ENCODE results near the gene ENKD1.

ENKD1 gene

GRCh38 chr16:67641779-67642708, 24.5 kb downstream of the ENKD1 start:
- Histone ChIP-seq H3K4me3 (ENCODE audit: insufficient read depth, low read depth, low read length, poor library complexity, severe bottlenecking) (no peak overlapping the region), H3K27ac (ENCODE audit: insufficient read depth, low read length, poor library complexity, severe bottlenecking) (no peak overlapping the region), H3K4me1 (ENCODE audit: control insufficient read depth, insufficient read depth, low read length, poor library complexity, severe bottlenecking) (peaks cover 16% of the 10 kb centered on the region), H3K9me3 (ENCODE audit: control insufficient read depth, low read length) (no peaks in the 10 kb centered on the region), H3K36me3 (ENCODE audit: control insufficient read depth, insufficient read depth, low read length) (peaks cover 22% of the 10 kb centered on the region), H3K27me3 (replicated peaks; ENCODE audit: control insufficient read depth, insufficient read depth, low read length, poor library complexity, severe bottlenecking) (no peaks in the 10 kb centered on the region)
- no peak for DNase-seq

GRCh38 chr16:67637625-67638024, 28.9 kb downstream of the ENKD1 start:
- peaks cover 38% of the 10 kb centered on the region for H3K36me3 ChIP-seq (ENCODE audit: control insufficient read depth, insufficient read depth, low read length)
- no peaks in the 10 kb centered on the region for H3K4me1 ChIP-seq (ENCODE audit: control insufficient read depth, insufficient read depth, low read length, poor library complexity, severe bottlenecking)
- no peak for DNase-seq
- no peaks in the 10 kb centered on the region for H3K27me3 ChIP-seq (replicated peaks; ENCODE audit: control insufficient read depth, insufficient read depth, low read length, poor library complexity, severe bottlenecking)
- no peaks in the 10 kb centered on the region for H3K9me3 ChIP-seq (ENCODE audit: control insufficient read depth, low read length)
- no peak overlapping the region for H3K27ac ChIP-seq (ENCODE audit: insufficient read depth, low read length, poor library complexity, severe bottlenecking)
- no peak overlapping the region for H3K4me3 ChIP-seq (ENCODE audit: insufficient read depth, low read depth, low read length, poor library complexity, severe bottlenecking)

GRCh38 chr16:67636713-67637112, 29.8 kb downstream of the ENKD1 start:
- DNase-seq: no peak
- Histone ChIP-seq H3K9me3 (ENCODE audit: control insufficient read depth, low read length) (no peaks in the 10 kb centered on the region), H3K4me3 (ENCODE audit: insufficient read depth, low read depth, low read length, poor library complexity, severe bottlenecking) (no peak overlapping the region), H3K36me3 (ENCODE audit: control insufficient read depth, insufficient read depth, low read length) (peaks cover 47% of the 10 kb centered on the region), H3K4me1 (ENCODE audit: control insufficient read depth, insufficient read depth, low read length, poor library complexity, severe bottlenecking) (no peaks in the 10 kb centered on the region), H3K27me3 (replicated peaks; ENCODE audit: control insufficient read depth, insufficient read depth, low read length, poor library complexity, severe bottlenecking) (no peaks in the 10 kb centered on the region), H3K27ac (ENCODE audit: insufficient read depth, low read length, poor library complexity, severe bottlenecking) (no peak overlapping the region)

GRCh38 chr16:67632415-67633172, 34.0 kb downstream of the ENKD1 start:
- Histone ChIP-seq H3K36me3 (ENCODE audit: control insufficient read depth, insufficient read depth, low read length) (peaks cover 66% of the 10 kb centered on the region), H3K4me1 (ENCODE audit: control insufficient read depth, insufficient read depth, low read length, poor library complexity, severe bottlenecking) (no peaks in the 10 kb centered on the region), H3K27me3 (replicated peaks; ENCODE audit: control insufficient read depth, insufficient read depth, low read length, poor library complexity, severe bottlenecking) (no peaks in the 10 kb centered on the region), H3K27ac (ENCODE audit: insufficient read depth, low read length, poor library complexity, severe bottlenecking) (no peak overlapping the region), H3K4me3 (ENCODE audit: insufficient read depth, low read depth, low read length, poor library complexity, severe bottlenecking) (no peak overlapping the region), H3K9me3 (ENCODE audit: control insufficient read depth, low read length) (no peaks in the 10 kb centered on the region)
- no peak for DNase-seq

DNA sequence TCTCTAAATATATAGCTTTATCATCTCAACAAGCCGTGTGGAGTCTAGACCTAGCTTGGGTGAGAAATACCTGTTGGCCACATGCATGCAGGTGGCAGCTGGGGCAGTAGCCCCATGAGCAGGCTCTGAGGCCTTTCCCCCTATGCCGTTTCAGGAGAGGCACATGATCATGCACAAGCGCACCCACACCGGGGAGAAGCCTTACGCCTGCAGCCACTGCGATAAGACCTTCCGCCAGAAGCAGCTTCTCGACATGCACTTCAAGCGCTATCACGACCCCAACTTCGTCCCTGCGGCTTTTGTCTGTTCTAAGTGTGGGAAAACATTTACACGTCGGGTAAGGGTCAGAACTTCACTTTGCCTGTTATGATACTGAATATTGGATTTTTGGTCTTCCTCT, 38.3 kb downstream of the ENKD1 start:
- Histone ChIP-seq H3K27ac (ENCODE audit: insufficient read depth, low read length, poor library complexity, severe bottlenecking) (no peak overlapping the region), H3K27me3 (replicated peaks; ENCODE audit: control insufficient read depth, insufficient read depth, low read length, poor library complexity, severe bottlenecking) (no peaks in the 10 kb centered on the region), H3K36me3 (ENCODE audit: control insufficient read depth, insufficient read depth, low read length) (peaks cover 76% of the 10 kb centered on the region), H3K9me3 (ENCODE audit: control insufficient read depth, low read length) (no peaks in the 10 kb centered on the region), H3K4me3 (ENCODE audit: insufficient read depth, low read depth, low read length, poor library complexity, severe bottlenecking) (no peak overlapping the region), H3K4me1 (ENCODE audit: control insufficient read depth, insufficient read depth, low read length, poor library complexity, severe bottlenecking) (no peaks in the 10 kb centered on the region)
- DNase-seq: no peak

GRCh38 chr16:67613808-67614207, 52.7 kb downstream of the ENKD1 start:
- H3K9me3 ChIP-seq (ENCODE audit: control insufficient read depth, low read length): no peaks in the 10 kb centered on the region
- H3K4me3 ChIP-seq (ENCODE audit: insufficient read depth, low read depth, low read length, poor library complexity, severe bottlenecking): no peak overlapping the region
- no peak for DNase-seq
- H3K27me3 ChIP-seq (replicated peaks; ENCODE audit: control insufficient read depth, insufficient read depth, low read length, poor library complexity, severe bottlenecking): no peaks in the 10 kb centered on the region
- no peaks in the 10 kb centered on the region for H3K4me1 ChIP-seq (ENCODE audit: control insufficient read depth, insufficient read depth, low read length, poor library complexity, severe bottlenecking)
- peaks cover 55% of the 10 kb centered on the region for H3K36me3 ChIP-seq (ENCODE audit: control insufficient read depth, insufficient read depth, low read length)
- no peak overlapping the region for H3K27ac ChIP-seq (ENCODE audit: insufficient read depth, low read length, poor library complexity, severe bottlenecking)

Measured in effector memory CD4-positive, alpha-beta T cell (primary cell).